ENCODE results near the gene KRTAP10-2. TPM values are rescaled to one million over a fixed set of nuclear protein-coding genes. Genes with fewer than 3 reads are reported as not detected.

The KRTAP10-2 gene
- total RNA-seq, 1 experiment from 2014 or later, result not detected

- H3K4me2 ChIP-seq (ENCODE audit: low read depth, low read length, poor library complexity, severe bottlenecking), result no peak overlapping the region
- no peaks in the 10 kb centered on the region for H3K9me3 ChIP-seq (ENCODE audit: low read length)
- H3K36me3 ChIP-seq (ENCODE audit: insufficient read depth, low read length), result no peaks in the 10 kb centered on the region
- no peaks in the 10 kb centered on the region for H3K27me3 ChIP-seq (ENCODE audit: low read length)
- no peaks in the 10 kb centered on the region for H3K9me2 ChIP-seq (replicated peaks; ENCODE audit: insufficient read depth, low read length)
- H3K4me3 ChIP-seq (ENCODE audit: low read length), result no peak overlapping the region
- no peaks in the 10 kb centered on the region for H4K20me1 ChIP-seq (ENCODE audit: insufficient read depth, low read depth, low read length)
- no peak for DNase-seq
- H2AFZ ChIP-seq (ENCODE audit: low read length), result no peak overlapping the region
- H3K4me1 ChIP-seq (ENCODE audit: low read length), result no peaks in the 10 kb centered on the region; the same call in 1 of the 2 replicates
- no peak overlapping the region for H3K9ac ChIP-seq (ENCODE audit: low read length)
- H3K79me2 ChIP-seq (ENCODE audit: low read length), result no peaks in the 10 kb centered on the region
- H3K27ac ChIP-seq (ENCODE audit: low read length), result no peak overlapping the region
These were observed 20.8 kb upstream of the KRTAP10-2 start for GRCh38 chr21:44571844-44572782.

GRCh38 chr21:44571296-44571695 is 20.0 kb upstream of the KRTAP10-2 start:
- H3K4me2 ChIP-seq (ENCODE audit: low read depth, low read length, poor library complexity, severe bottlenecking), result no peak overlapping the region
- no peak for DNase-seq
- no peak overlapping the region for H3K9ac ChIP-seq (ENCODE audit: low read length)
- no peaks in the 10 kb centered on the region for H3K79me2 ChIP-seq (ENCODE audit: low read length)
- H2AFZ ChIP-seq (ENCODE audit: low read length), result no peak overlapping the region
- no peak overlapping the region for H3K27ac ChIP-seq (ENCODE audit: low read length)
- no peaks in the 10 kb centered on the region for H3K9me3 ChIP-seq (ENCODE audit: low read length)
- no peaks in the 10 kb centered on the region for H3K9me2 ChIP-seq (replicated peaks; ENCODE audit: insufficient read depth, low read length)
- no peaks in the 10 kb centered on the region for H4K20me1 ChIP-seq (ENCODE audit: insufficient read depth, low read depth, low read length)
- no peak overlapping the region for H3K4me3 ChIP-seq (ENCODE audit: low read length)
- H3K4me1 ChIP-seq (ENCODE audit: low read length), result peaks cover 8% of the 10 kb centered on the region
- no peaks in the 10 kb centered on the region for H3K36me3 ChIP-seq (ENCODE audit: insufficient read depth, low read length)
- no peaks in the 10 kb centered on the region for H3K27me3 ChIP-seq (ENCODE audit: low read length)

GRCh38 chr21:44569861-44570517 is 18.7 kb upstream of the KRTAP10-2 start:
- Histone ChIP-seq H3K9me3 (ENCODE audit: low read length) (no peaks in the 10 kb centered on the region), H4K20me1 (ENCODE audit: insufficient read depth, low read depth, low read length) (no peaks in the 10 kb centered on the region), H3K79me2 (ENCODE audit: low read length) (no peaks in the 10 kb centered on the region), H3K9me2 (replicated peaks; ENCODE audit: insufficient read depth, low read length) (no peaks in the 10 kb centered on the region), H3K4me3 (ENCODE audit: low read length) (no peak overlapping the region), H3K9ac (ENCODE audit: low read length) (no peak overlapping the region), H3K36me3 (ENCODE audit: insufficient read depth, low read length) (no peaks in the 10 kb centered on the region), H3K27ac (ENCODE audit: low read length) (no peak overlapping the region), H3K27me3 (ENCODE audit: low read length) (no peaks in the 10 kb centered on the region), H2AFZ (ENCODE audit: low read length) (no peak overlapping the region), H3K4me2 (ENCODE audit: low read depth, low read length, poor library complexity, severe bottlenecking) (no peak overlapping the region), H3K4me1 (ENCODE audit: low read length) (peaks cover 11% of the 10 kb centered on the region)
- DNase-seq, result no peak

DNA sequence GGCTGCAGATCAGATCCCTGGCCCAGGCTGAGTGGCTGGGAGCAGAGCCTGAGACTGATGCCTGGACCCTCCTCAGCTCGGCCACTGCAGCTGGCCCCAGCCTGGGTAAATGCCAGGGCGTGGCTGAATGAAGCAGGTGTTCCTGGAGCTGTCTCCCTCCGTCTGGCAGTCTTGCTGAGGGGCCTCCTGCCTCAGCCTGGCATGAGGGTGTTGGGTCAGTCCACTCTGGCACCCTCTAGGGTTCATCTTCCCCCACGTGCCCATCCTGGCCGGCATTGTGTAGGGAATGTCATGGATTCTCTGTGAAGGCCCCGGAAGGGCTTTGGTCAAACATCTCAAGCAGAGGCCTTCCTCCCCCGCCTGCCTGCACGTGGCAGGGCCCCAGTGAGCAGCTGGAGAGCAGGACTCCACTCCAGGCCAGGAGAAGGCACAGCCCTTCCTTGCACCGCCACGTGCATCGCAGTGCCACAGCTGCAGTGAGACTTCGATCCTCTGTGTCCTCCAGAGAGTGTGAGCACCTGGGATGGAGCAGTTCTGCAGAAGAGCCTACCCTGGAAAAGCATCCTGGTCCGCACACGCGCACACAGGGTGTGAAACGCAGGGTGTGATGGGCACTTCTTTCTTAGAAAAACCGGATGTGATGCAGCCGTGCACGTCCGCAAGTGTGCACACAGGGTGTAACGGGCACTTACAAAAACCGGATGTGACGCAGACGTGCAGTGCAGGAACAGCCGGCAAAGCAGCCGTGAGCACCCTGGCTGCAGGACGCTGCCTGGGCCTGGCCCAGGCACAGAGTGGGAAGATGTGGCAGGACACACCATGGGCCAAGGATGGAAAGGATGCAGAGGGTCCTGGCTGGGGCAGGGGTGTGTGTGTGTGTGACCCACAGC is 17.6 kb upstream of the KRTAP10-2 start:
- no peaks in the 10 kb centered on the region for H4K20me1 ChIP-seq (ENCODE audit: insufficient read depth, low read depth, low read length)
- peaks cover 11% of the 10 kb centered on the region for H3K4me1 ChIP-seq (ENCODE audit: low read length)
- no peaks in the 10 kb centered on the region for H3K9me3 ChIP-seq (ENCODE audit: low read length)
- no peak overlapping the region for H3K4me2 ChIP-seq (ENCODE audit: low read depth, low read length, poor library complexity, severe bottlenecking)
- no peak overlapping the region for H3K9ac ChIP-seq (ENCODE audit: low read length)
- no peaks in the 10 kb centered on the region for H3K36me3 ChIP-seq (ENCODE audit: insufficient read depth, low read length)
- 0 out of 2 replicates have a peak overlapping the region, but pooled peaks have one; percentile 20 for H2AFZ ChIP-seq (ENCODE audit: low read length)
- no peaks in the 10 kb centered on the region for H3K9me2 ChIP-seq (replicated peaks; ENCODE audit: insufficient read depth, low read length)
- H3K4me3 ChIP-seq (ENCODE audit: low read length), result no peak overlapping the region
- H3K27me3 ChIP-seq (ENCODE audit: low read length), result no peaks in the 10 kb centered on the region
- DNase-seq, result peak; percentile 48
- H3K79me2 ChIP-seq (ENCODE audit: low read length), result no peaks in the 10 kb centered on the region
- H3K27ac ChIP-seq (ENCODE audit: low read length), result no peak overlapping the region

GRCh38 chr21:44568261-44568660 is 17.0 kb upstream of the KRTAP10-2 start:
- no peak overlapping the region for H3K9ac ChIP-seq (ENCODE audit: low read length)
- H4K20me1 ChIP-seq (ENCODE audit: insufficient read depth, low read depth, low read length), result no peaks in the 10 kb centered on the region
- peaks cover 11% of the 10 kb centered on the region for H3K4me1 ChIP-seq (ENCODE audit: low read length)
- DNase-seq, result no peak
- H3K79me2 ChIP-seq (ENCODE audit: low read length), result no peaks in the 10 kb centered on the region
- no peaks in the 10 kb centered on the region for H3K9me2 ChIP-seq (replicated peaks; ENCODE audit: insufficient read depth, low read length)
- H3K36me3 ChIP-seq (ENCODE audit: insufficient read depth, low read length), result no peaks in the 10 kb centered on the region
- H3K27ac ChIP-seq (ENCODE audit: low read length), result no peak overlapping the region
- H2AFZ ChIP-seq (ENCODE audit: low read length), result no peak overlapping the region
- no peak overlapping the region for H3K4me2 ChIP-seq (ENCODE audit: low read depth, low read length, poor library complexity, severe bottlenecking)
- no peaks in the 10 kb centered on the region for H3K9me3 ChIP-seq (ENCODE audit: low read length)
- no peak overlapping the region for H3K4me3 ChIP-seq (ENCODE audit: low read length)
- no peaks in the 10 kb centered on the region for H3K27me3 ChIP-seq (ENCODE audit: low read length)

GRCh38 chr21:44567481-44568171 is 16.3 kb upstream of the KRTAP10-2 start:
- Histone ChIP-seq H3K4me1 (ENCODE audit: low read length) (peaks cover 11% of the 10 kb centered on the region), H3K4me3 (ENCODE audit: low read length) (no peak overlapping the region), H3K9me3 (ENCODE audit: low read length) (no peaks in the 10 kb centered on the region), H3K9me2 (replicated peaks; ENCODE audit: insufficient read depth, low read length) (no peaks in the 10 kb centered on the region), H3K9ac (ENCODE audit: low read length) (no peak overlapping the region), H3K4me2 (ENCODE audit: low read depth, low read length, poor library complexity, severe bottlenecking) (no peak overlapping the region), H3K36me3 (ENCODE audit: insufficient read depth, low read length) (no peaks in the 10 kb centered on the region), H3K27me3 (ENCODE audit: low read length) (no peaks in the 10 kb centered on the region), H2AFZ (ENCODE audit: low read length) (no peak overlapping the region), H4K20me1 (ENCODE audit: insufficient read depth, low read depth, low read length) (no peaks in the 10 kb centered on the region), H3K79me2 (ENCODE audit: low read length) (no peaks in the 10 kb centered on the region), H3K27ac (ENCODE audit: low read length) (no peak overlapping the region)
- DNase-seq, result no peak

DNA sequence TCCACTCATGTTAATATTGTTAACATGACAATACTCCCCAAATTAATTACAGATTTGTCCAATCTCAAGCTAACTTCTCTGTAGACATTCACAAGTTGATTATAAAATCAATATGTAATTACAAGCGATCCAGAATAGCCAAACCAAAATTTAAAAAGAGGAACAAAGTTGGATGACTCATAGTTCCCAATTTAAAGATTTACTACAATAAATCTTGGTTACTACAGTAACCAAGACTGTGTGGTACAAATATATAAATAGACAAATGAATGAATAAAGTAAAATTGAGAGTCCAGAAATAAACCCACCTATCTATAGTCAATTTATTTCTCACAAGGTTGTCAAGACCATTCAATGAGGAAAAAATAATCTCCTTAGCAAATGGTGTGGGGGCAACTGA is 15.1 kb upstream of the KRTAP10-2 start:
- peak; percentile 68 for DNase-seq

More for the DNA sequence above, 15.1 kb upstream of the KRTAP10-2 start:
- peaks cover 11% of the 10 kb centered on the region for H3K4me1 ChIP-seq (ENCODE audit: low read length)
- H4K20me1 ChIP-seq (ENCODE audit: insufficient read depth, low read depth, low read length), result no peaks in the 10 kb centered on the region
- H3K9me3 ChIP-seq (ENCODE audit: low read length), result no peaks in the 10 kb centered on the region
- H3K9ac ChIP-seq (ENCODE audit: low read length), result no peak overlapping the region
- no peaks in the 10 kb centered on the region for H3K36me3 ChIP-seq (ENCODE audit: insufficient read depth, low read length)
- H2AFZ ChIP-seq (ENCODE audit: low read length), result no peak overlapping the region
- H3K79me2 ChIP-seq (ENCODE audit: low read length), result no peaks in the 10 kb centered on the region
- H3K4me3 ChIP-seq (ENCODE audit: low read length), result no peak overlapping the region
- H3K27ac ChIP-seq (ENCODE audit: low read length), result no peak overlapping the region
- H3K27me3 ChIP-seq (ENCODE audit: low read length), result no peaks in the 10 kb centered on the region
- H3K9me2 ChIP-seq (replicated peaks; ENCODE audit: insufficient read depth, low read length), result no peaks in the 10 kb centered on the region
- peak overlapping the region; percentile 10 for H3K4me2 ChIP-seq (ENCODE audit: low read depth, low read length, poor library complexity, severe bottlenecking)

All from Karpas-422 (cell line).